Measurements from ENCODE around the gene IQCF6.
"Not testable (repeated sequence)": the region's sequence is repeated elsewhere in the genome, so short reads cannot be mapped to it uniquely, and the experiment has no call there.

The IQCF6 gene

GRCh38 chr3:51779137-51779536, at the start of gene IQCF6:
TSS of gene IQCF6 (minus strand) at chr3:51779237. CDS start at chr3:51779224, 13 bp downstream.
- no peak for DNase-seq (ENCODE audit: low spot score)

- DNase-seq (ENCODE audit: low spot score) = no peak
Measured at GRCh38 chr3:51828297-51828696, 49.3 kb upstream of the IQCF6 start.

- peak; percentile 4 for DNase-seq (ENCODE audit: low spot score)
Measured at GRCh38 chr3:51819709-51820406, 40.8 kb upstream of the IQCF6 start.

GRCh38 chr3:51819151-51819550, 40.1 kb upstream of the IQCF6 start:
- DNase-seq (ENCODE audit: low spot score) = no peak

- DNase-seq (ENCODE audit: low spot score) = no peak
Measured at GRCh38 chr3:51817375-51817774, 38.3 kb upstream of the IQCF6 start.

GRCh38 chr3:51816723-51817122, 37.7 kb upstream of the IQCF6 start:
- DNase-seq (ENCODE audit: low spot score) = no peak

- no peak for DNase-seq (ENCODE audit: low spot score)
Measured at GRCh38 chr3:51815614-51816013, 36.6 kb upstream of the IQCF6 start.

GRCh38 chr3:51814034-51814433, 35.0 kb upstream of the IQCF6 start:
- DNase-seq (ENCODE audit: low spot score) = no peak

GRCh38 chr3:51813539-51813938, 34.5 kb upstream of the IQCF6 start:
- DNase-seq (ENCODE audit: low spot score) = peak; percentile 73

GRCh38 chr3:51808934-51809333, 29.9 kb upstream of the IQCF6 start:
- DNase-seq (ENCODE audit: low spot score) = no peak

GRCh38 chr3:51802106-51802703, 23.2 kb upstream of the IQCF6 start:
- DNase-seq (ENCODE audit: low spot score) = no peak

GRCh38 chr3:51800750-51801125, 21.7 kb upstream of the IQCF6 start:
- DNase-seq (ENCODE audit: low spot score) = no peak

GRCh38 chr3:51799879-51800749, 21.1 kb upstream of the IQCF6 start:
- DNase-seq (ENCODE audit: low spot score) = peak; percentile 60

- DNase-seq (ENCODE audit: low spot score) = no peak
Measured at GRCh38 chr3:51798411-51798963, 19.4 kb upstream of the IQCF6 start.

GRCh38 chr3:51796854-51797253, 17.8 kb upstream of the IQCF6 start:
- DNase-seq (ENCODE audit: low spot score) = no peak

- no peak for DNase-seq (ENCODE audit: low spot score)
Measured at GRCh38 chr3:51794206-51794605, 15.2 kb upstream of the IQCF6 start.

GRCh38 chr3:51792206-51792605, 13.2 kb upstream of the IQCF6 start:
- DNase-seq (ENCODE audit: low spot score) = no peak

- DNase-seq (ENCODE audit: low spot score) = no peak
Measured at GRCh38 chr3:51789437-51789836, 10.4 kb upstream of the IQCF6 start.

GRCh38 chr3:51787576-51787975, 8.5 kb upstream of the IQCF6 start:
- not testable (repeated sequence) for DNase-seq (ENCODE audit: low spot score)

- no peak for DNase-seq (ENCODE audit: low spot score)
Measured at GRCh38 chr3:51786267-51786666, 7.2 kb upstream of the IQCF6 start.

- DNase-seq (ENCODE audit: low spot score) = no peak
Measured at GRCh38 chr3:51778554-51778953, 483 bp downstream of the IQCF6 start.

GRCh38 chr3:51777985-51778384, 1.1 kb downstream of the IQCF6 start:
- peak; percentile 5 for DNase-seq (ENCODE audit: low spot score)
